GM23248 (cell line): ENCODE results near the gene ARL14EPL. TPM values are rescaled to one million over a fixed set of nuclear protein-coding genes. Genes with fewer than 3 reads are reported as not detected.
A peak's percentile ranks its signal among the peaks of the same experiment; 100 is the strongest.

Experiments
- DNase-seq: peaks from one replicate; pipeline ENCODE4 v3.0.0-alpha.2; 2015
- H2AFZ ChIP-seq: fragments of 200-600 bp; sonication (generic); 2 replicates; pipeline ENCODE4 v1.6.1; 2016; ENCODE audit warnings: antibody characterized with exemption
- H3F3A ChIP-seq: fragments of 200-600 bp; sonication (generic); 2 replicates; pipeline ENCODE4 v1.6.1; 2016; ENCODE audit warnings: mild to moderate bottlenecking, antibody characterized with exemption, mixed run types; ENCODE audit not compliant: insufficient read depth
- H3K27ac ChIP-seq: fragments of 200-600 bp; sonication (generic); 2 replicates; pipeline ENCODE4 v1.5.1; 2016; ENCODE audit warnings: mild to moderate bottlenecking
- H3K27me3 ChIP-seq: fragments of 200-600 bp; sonication (generic); replicated peaks from 2 replicates; pipeline ENCODE4 v1.6.1; 2016; ENCODE audit warnings: mild to moderate bottlenecking; ENCODE audit not compliant: insufficient read depth
- H3K36me3 ChIP-seq: fragments of 200-600 bp; sonication (generic); 2 replicates; pipeline ENCODE4 v1.6.1; 2016; ENCODE audit warnings: low read depth, mild to moderate bottlenecking
- H3K4me1 ChIP-seq: fragments of 200-600 bp; sonication (generic); 2 replicates; pipeline ENCODE4 v1.6.1; 2016; ENCODE audit warnings: mild to moderate bottlenecking; ENCODE audit not compliant: insufficient read depth
- H3K4me2 ChIP-seq: fragments of 200-600 bp; sonication (generic); one replicate; pipeline ENCODE4 v1.6.1; 2016; ENCODE audit warnings: mild to moderate bottlenecking; ENCODE audit not compliant: unreplicated experiment
- H3K4me3 ChIP-seq: fragments of 200-600 bp; sonication (generic); 2 replicates; pipeline ENCODE4 v1.5.1; 2016; ENCODE audit warnings: mild to moderate bottlenecking
- H3K79me2 ChIP-seq: fragments of 200-600 bp; sonication (generic); 2 replicates; pipeline ENCODE4 v1.6.1; 2016; ENCODE audit warnings: mild to moderate bottlenecking; ENCODE audit not compliant: insufficient read depth
- H3K9ac ChIP-seq: fragments of 200-600 bp; sonication (generic); 2 replicates; pipeline ENCODE4 v1.6.1; 2016; ENCODE audit warnings: mild to moderate bottlenecking
- H3K9me2 ChIP-seq: fragments of 200-600 bp; sonication (generic); 2 replicates; pipeline ENCODE4 v1.6.1; 2016; ENCODE audit warnings: mixed run types, mild to moderate bottlenecking, moderate library complexity; ENCODE audit not compliant: insufficient read depth
- H3K9me3 ChIP-seq: fragments of 200-600 bp; sonication (generic); one replicate; pipeline ENCODE4 v1.6.1; 2017; ENCODE audit warnings: low read depth
- H4K20me1 ChIP-seq: fragments of 200-600 bp; sonication (generic); 2 replicates; pipeline ENCODE4 v1.6.0; 2016; ENCODE audit not compliant: insufficient read depth
- EZH2 ChIP-seq: fragments of 200-600 bp; sonication (generic); IDR thresholded peaks from 2 replicates; pipeline ENCODE4 v1.6.1; 2018; ENCODE audit warnings: antibody characterized with exemption, mild to moderate bottlenecking; ENCODE audit not compliant: insufficient read depth, poor library complexity, severe bottlenecking
- EZH2phosphoT487 ChIP-seq: fragments of 200-600 bp; sonication (generic); IDR thresholded peaks from 2 replicates; pipeline ENCODE4 v1.6.1; 2018; ENCODE audit warnings: antibody characterized with exemption, moderate library complexity, mild to moderate bottlenecking, low read depth; ENCODE audit not compliant: insufficient read depth
- WGBS, 2 experiments: methylation state at CpG; one replicate each; pipeline ENCODE4 v1.1.6; 2015 to 2017; ENCODE audit warnings: low lambda C conversion rate in 2 of 2, low coverage in 1 of 2; ENCODE audit errors: missing lambda C conversion rate in 2 of 2; 5-methylcytosine and 5-hydroxymethylcytosine counted together
- in situ Hi-C: fragments of 300-500 bp; cut with MboI; formaldehyde crosslinking; loops from 2 replicates; pipeline ENCODE4 v1.15.0; 2020
- polyA plus RNA-seq: library from polyadenylated mRNA; unstranded; fragments of >200 nt; fragmentation: Nextera tagmentation; extraction: Ambion mirVana; gene quantifications from 2 replicates; pipeline ENCODE4 v1.2.1, GENCODE V29; 2016
- total RNA-seq: library from RNA; depleted of rRNA; stranded (reverse); fragments of >200 nt; shearing (Covaris generic); gene quantifications from 2 replicates; pipeline ENCODE4 v1.2.3, GENCODE V29; 2014

ARL14EPL gene
- total and polyA plus RNA-seq, 2 experiments from 2014 or later = not detected

DNA sequence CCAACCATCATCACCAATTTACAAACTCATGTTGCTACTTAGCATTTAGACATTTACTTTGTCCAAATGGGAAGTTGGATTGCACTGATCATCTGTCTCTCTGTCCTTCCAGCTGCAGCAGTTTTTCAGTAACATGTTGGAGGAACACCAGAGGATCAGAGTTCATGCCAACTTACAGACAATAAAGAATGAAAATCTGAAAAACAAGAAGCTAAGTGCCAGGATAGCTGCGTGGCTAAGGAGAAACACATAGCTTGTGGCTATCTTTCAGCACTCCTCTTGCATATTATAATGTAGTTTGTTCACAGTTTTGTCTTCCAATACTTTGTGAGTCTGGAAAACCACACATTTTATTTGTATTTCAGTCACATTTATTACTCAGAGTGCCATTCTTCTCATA, 6.4 kb upstream of the ARL14EPL start:
- Histone ChIP-seq H2AFZ (no peak overlapping the region), H3K27ac (no peak overlapping the region), H3K36me3 (no peaks in the 10 kb centered on the region), H3K9me3 (no peaks in the 10 kb centered on the region), H3K4me3 (no peak overlapping the region), H3K79me2 (no peaks in the 10 kb centered on the region), H3K4me2 (no peak overlapping the region), H3F3A (no peaks in the 10 kb centered on the region), H4K20me1 (no peaks in the 10 kb centered on the region), H3K4me1 (no peaks in the 10 kb centered on the region), H3K9ac (no peak overlapping the region), H3K9me2 (no peaks in the 10 kb centered on the region; the same call in 1 of the 2 replicates), H3K27me3 (no peaks in the 10 kb centered on the region)
- TF ChIP-seq EZH2 (no peak), EZH2phosphoT487 (no peak)
- DNase-seq = no peak
- in situ Hi-C loops = no loop called here
- WGBS, 2 experiments = 31 to 32% methylated on average over 1 of the region's 1 CpG

DNA sequence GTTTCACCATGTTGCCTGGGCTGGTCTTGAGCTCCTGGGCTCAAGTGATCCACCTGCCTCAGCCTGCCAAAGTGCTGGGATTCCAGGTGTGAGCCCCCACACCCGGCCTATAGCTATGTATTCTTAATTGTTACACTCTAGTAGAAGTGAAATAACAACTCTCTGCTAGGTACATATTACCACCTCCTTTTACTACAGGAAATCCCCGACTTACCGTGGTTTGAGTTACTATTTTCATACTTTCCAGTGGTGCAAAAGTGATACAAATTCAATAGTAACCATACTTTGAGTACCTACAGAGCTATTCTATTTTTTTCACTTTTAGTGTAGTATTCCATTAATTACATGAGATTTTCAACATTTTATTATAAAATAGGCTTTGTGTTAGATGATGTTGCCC, 719 bp downstream of the ARL14EPL start:
- DNase-seq = no peak
- no peak overlapping the region for H2AFZ ChIP-seq
- H3K9me3 ChIP-seq = no peaks in the 10 kb centered on the region
- no peaks in the 10 kb centered on the region for H3K79me2 ChIP-seq
- no peak overlapping the region for H3K27ac ChIP-seq
- TF ChIP-seq EZH2phosphoT487 (no peak), EZH2 (no peak)
- H4K20me1 ChIP-seq = no peaks in the 10 kb centered on the region
- peaks cover 8% of the 10 kb centered on the region; the same call in 1 of the 2 replicates for H3F3A ChIP-seq
- H3K4me1 ChIP-seq = peaks cover 15% of the 10 kb centered on the region
- H3K9ac ChIP-seq = no peak overlapping the region
- no peaks in the 10 kb centered on the region for H3K27me3 ChIP-seq
- no peak overlapping the region for H3K4me2 ChIP-seq
- WGBS, 2 experiments = 96 to 97% methylated on average over 3 of the region's 3 CpGs
- H3K9me2 ChIP-seq = no peaks in the 10 kb centered on the region
- no peak overlapping the region for H3K4me3 ChIP-seq
- in situ Hi-C loops = no loop called here
- H3K36me3 ChIP-seq = no peaks in the 10 kb centered on the region

DNA sequence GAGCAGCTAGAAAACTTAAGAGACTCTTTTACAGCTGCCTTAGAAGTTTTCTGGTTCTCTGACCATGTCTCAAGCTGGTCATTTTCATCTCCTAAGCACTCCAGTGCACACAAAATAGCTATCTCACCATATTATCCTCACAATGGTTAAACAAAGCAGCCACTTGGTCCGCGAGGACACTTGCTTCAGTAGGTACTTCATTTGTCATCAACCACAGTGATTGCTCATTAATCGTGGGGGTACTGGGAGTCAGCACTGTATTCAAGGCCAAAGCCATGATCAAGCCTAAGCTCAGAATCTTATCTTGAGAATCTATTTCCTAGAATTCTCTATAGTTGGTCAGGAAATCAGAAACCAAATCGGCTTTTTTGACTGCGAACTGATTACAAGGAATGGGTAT, 2.9 kb downstream of the ARL14EPL start:
- 0 out of 2 replicates have a peak overlapping the region, but pooled peaks have one; percentile 15 for H2AFZ ChIP-seq
- no peaks in the 10 kb centered on the region for H3K27me3 ChIP-seq
- H3F3A ChIP-seq = peaks cover 8% of the 10 kb centered on the region; the same call in 1 of the 2 replicates
- no peaks in the 10 kb centered on the region for H3K36me3 ChIP-seq
- H4K20me1 ChIP-seq = no peaks in the 10 kb centered on the region
- no peaks in the 10 kb centered on the region for H3K79me2 ChIP-seq
- DNase-seq = peak; percentile 35
- H3K4me3 ChIP-seq = no peak overlapping the region
- TF ChIP-seq EZH2phosphoT487 = no peak
- no peak for TF ChIP-seq EZH2
- H3K9me2 ChIP-seq = no peaks in the 10 kb centered on the region
- no peak overlapping the region for H3K4me2 ChIP-seq
- H3K4me1 ChIP-seq = peaks cover 15% of the 10 kb centered on the region
- no peaks in the 10 kb centered on the region for H3K9me3 ChIP-seq
- in situ Hi-C loops = no loop called here
- 57 to 62% methylated on average over 5 of the region's 5 CpGs for WGBS, 2 experiments
- H3K27ac ChIP-seq = no peak overlapping the region
- H3K9ac ChIP-seq = no peak overlapping the region

DNA sequence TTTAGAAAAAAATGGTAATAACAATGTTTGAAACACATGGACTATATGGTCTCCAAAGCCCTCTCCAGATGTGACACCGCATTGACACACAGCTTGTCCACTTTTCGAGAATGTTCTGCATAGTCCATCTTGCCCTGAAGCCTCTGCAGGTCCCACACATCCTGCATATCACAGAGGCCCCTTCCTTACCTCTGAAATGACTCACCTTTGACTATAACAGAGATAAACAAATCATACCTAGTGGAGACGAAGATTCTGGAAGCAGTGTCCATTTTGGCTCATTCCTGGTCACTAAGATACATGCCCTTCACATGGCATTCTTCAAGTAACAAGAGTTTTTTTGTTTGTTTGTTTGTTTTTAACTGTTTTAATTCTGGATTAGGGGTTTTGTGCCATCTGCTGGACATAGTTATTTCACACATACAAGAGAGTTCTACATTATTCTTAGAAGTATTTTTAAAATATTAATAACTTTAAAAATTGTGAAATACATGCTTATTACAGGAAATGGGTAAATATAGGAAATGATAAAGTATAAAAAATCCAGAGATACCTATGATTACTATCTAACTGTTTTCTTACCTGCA, 5.1 kb downstream of the ARL14EPL start:
- Histone ChIP-seq H3K27ac (no peak overlapping the region), H3K79me2 (no peaks in the 10 kb centered on the region), H3F3A (peaks cover 7% of the 10 kb centered on the region; the same call in 1 of the 2 replicates), H3K4me1 (peaks cover under 1% of the 10 kb centered on the region; the same call in 1 of the 2 replicates), H3K27me3 (no peaks in the 10 kb centered on the region), H3K4me2 (no peak overlapping the region), H2AFZ (no peak overlapping the region), H3K4me3 (no peak overlapping the region), H3K9me2 (no peaks in the 10 kb centered on the region), H3K36me3 (no peaks in the 10 kb centered on the region), H4K20me1 (no peaks in the 10 kb centered on the region), H3K9me3 (no peaks in the 10 kb centered on the region), H3K9ac (no peak overlapping the region)
- peak; percentile 24 for DNase-seq
- TF ChIP-seq EZH2phosphoT487 = no peak
- TF ChIP-seq EZH2 = no peak
- in situ Hi-C loops = no loop called here
- WGBS, 2 experiments = 62 to 65% methylated on average over 3 of the region's 3 CpGs
